ENCODE data around the gene RIC8B.
"Not testable (repeated sequence)": the region's sequence is repeated elsewhere in the genome, so short reads cannot be mapped to it uniquely, and the experiment has no call there.

RIC8B gene

GRCh38 chr12:106774005-106774807 lies at the start of gene RIC8B:
Gene RIC8B (plus strand): TSS chr12:106774682. CDS start chr12:106774746, 64 bp downstream.
- peak; percentile 99 for DNase-seq

- DNase-seq: no peak
Measured at GRCh38 chr12:106724934-106725333, 49.5 kb upstream of the RIC8B start.

- DNase-seq: not testable (repeated sequence)
Measured at GRCh38 chr12:106726603-106727202, 47.8 kb upstream of the RIC8B start.

GRCh38 chr12:106729611-106730010 lies 44.9 kb upstream of the RIC8B start:
- DNase-seq: no peak

GRCh38 chr12:106732890-106733289 lies 41.6 kb upstream of the RIC8B start:
- no peak for DNase-seq

- no peak for DNase-seq
Measured at GRCh38 chr12:106733660-106734059, 40.8 kb upstream of the RIC8B start.

GRCh38 chr12:106736051-106736957 lies 38.2 kb upstream of the RIC8B start:
- no peak for DNase-seq

GRCh38 chr12:106739318-106739717 lies 35.2 kb upstream of the RIC8B start:
- peak; percentile 37 for DNase-seq

- DNase-seq: no peak
Measured at GRCh38 chr12:106739815-106740530, 34.5 kb upstream of the RIC8B start.

- no peak for DNase-seq
Measured at GRCh38 chr12:106740818-106741217, 33.7 kb upstream of the RIC8B start.

- DNase-seq: no peak
Measured at GRCh38 chr12:106741247-106741646, 33.2 kb upstream of the RIC8B start.

- no peak for DNase-seq
Measured at GRCh38 chr12:106743270-106743988, 31.1 kb upstream of the RIC8B start.

GRCh38 chr12:106744600-106744999 lies 29.9 kb upstream of the RIC8B start:
- DNase-seq: no peak

GRCh38 chr12:106745181-106745745 lies 29.2 kb upstream of the RIC8B start:
- no peak for DNase-seq

GRCh38 chr12:106747973-106748436 lies 26.5 kb upstream of the RIC8B start:
- no peak for DNase-seq

- DNase-seq: no peak
Measured at GRCh38 chr12:106750524-106750923, 24.0 kb upstream of the RIC8B start.

- peak; percentile 55 for DNase-seq
Measured at GRCh38 chr12:106753526-106753925, 21.0 kb upstream of the RIC8B start.

GRCh38 chr12:106754331-106754730 lies 20.2 kb upstream of the RIC8B start:
- no peak for DNase-seq

- DNase-seq: no peak
Measured at GRCh38 chr12:106757623-106758348, 16.7 kb upstream of the RIC8B start.

- no peak for DNase-seq
Measured at GRCh38 chr12:106758349-106759110, 16.0 kb upstream of the RIC8B start.

Data from NCI-H774 (cell line).